ENCODE results near the gene FGF16.
"Not testable (repeated sequence)": the region's sequence is repeated elsewhere in the genome, so short reads cannot be mapped to it uniquely, and the experiment has no call there.

Gene FGF16

GRCh38 chrX:77447653-77448569, 722 bp downstream of the FGF16 start:
- no peak for DNase-seq

- no peak for DNase-seq
Measured at GRCh38 chrX:77450415-77450814, 3.2 kb downstream of the FGF16 start.

- no peak for DNase-seq
Measured at GRCh38 chrX:77450996-77451395, 3.8 kb downstream of the FGF16 start.

GRCh38 chrX:77453190-77453589, 6.0 kb downstream of the FGF16 start:
- DNase-seq = no peak

- DNase-seq = no peak
Measured at GRCh38 chrX:77455437-77455836, 8.2 kb downstream of the FGF16 start.

GRCh38 chrX:77484045-77484444, 36.9 kb downstream of the FGF16 start:
- DNase-seq = no peak

- DNase-seq = peak; percentile 40
Measured at GRCh38 chrX:77493677-77494553, 46.7 kb downstream of the FGF16 start.

- DNase-seq = not testable (repeated sequence)
Measured at GRCh38 chrX:77500164-77500563, 53.0 kb downstream of the FGF16 start.

- DNase-seq = no peak
Measured at GRCh38 chrX:77502951-77503525, 55.8 kb downstream of the FGF16 start.

GRCh38 chrX:77505227-77505626, 58.0 kb downstream of the FGF16 start:
- no peak for DNase-seq
